GM23248 (cell line): Measurements from ENCODE around the gene MTCL1. TPM values are rescaled to one million over a fixed set of nuclear protein-coding genes. Genes with fewer than 3 reads are reported as not detected.

ENCODE experiments used
- DNase-seq: peaks from one replicate; pipeline ENCODE4 v3.0.0-alpha.2; 2015
- H2AFZ ChIP-seq: fragments of 200-600 bp; sonication (generic); 2 replicates; pipeline ENCODE4 v1.6.1; 2016; ENCODE audit warnings: antibody characterized with exemption
- H3F3A ChIP-seq: fragments of 200-600 bp; sonication (generic); 2 replicates; pipeline ENCODE4 v1.6.1; 2016; ENCODE audit warnings: mild to moderate bottlenecking, antibody characterized with exemption, mixed run types; ENCODE audit not compliant: insufficient read depth
- H3K27ac ChIP-seq: fragments of 200-600 bp; sonication (generic); 2 replicates; pipeline ENCODE4 v1.5.1; 2016; ENCODE audit warnings: mild to moderate bottlenecking
- H3K27me3 ChIP-seq: fragments of 200-600 bp; sonication (generic); replicated peaks from 2 replicates; pipeline ENCODE4 v1.6.1; 2016; ENCODE audit warnings: mild to moderate bottlenecking; ENCODE audit not compliant: insufficient read depth
- H3K36me3 ChIP-seq: fragments of 200-600 bp; sonication (generic); 2 replicates; pipeline ENCODE4 v1.6.1; 2016; ENCODE audit warnings: low read depth, mild to moderate bottlenecking
- H3K4me1 ChIP-seq: fragments of 200-600 bp; sonication (generic); 2 replicates; pipeline ENCODE4 v1.6.1; 2016; ENCODE audit warnings: mild to moderate bottlenecking; ENCODE audit not compliant: insufficient read depth
- H3K4me2 ChIP-seq: fragments of 200-600 bp; sonication (generic); one replicate; pipeline ENCODE4 v1.6.1; 2016; ENCODE audit warnings: mild to moderate bottlenecking; ENCODE audit not compliant: unreplicated experiment
- H3K4me3 ChIP-seq: fragments of 200-600 bp; sonication (generic); 2 replicates; pipeline ENCODE4 v1.5.1; 2016; ENCODE audit warnings: mild to moderate bottlenecking
- H3K79me2 ChIP-seq: fragments of 200-600 bp; sonication (generic); 2 replicates; pipeline ENCODE4 v1.6.1; 2016; ENCODE audit warnings: mild to moderate bottlenecking; ENCODE audit not compliant: insufficient read depth
- H3K9ac ChIP-seq: fragments of 200-600 bp; sonication (generic); 2 replicates; pipeline ENCODE4 v1.6.1; 2016; ENCODE audit warnings: mild to moderate bottlenecking
- H3K9me2 ChIP-seq: fragments of 200-600 bp; sonication (generic); 2 replicates; pipeline ENCODE4 v1.6.1; 2016; ENCODE audit warnings: mixed run types, mild to moderate bottlenecking, moderate library complexity; ENCODE audit not compliant: insufficient read depth
- H3K9me3 ChIP-seq: fragments of 200-600 bp; sonication (generic); one replicate; pipeline ENCODE4 v1.6.1; 2017; ENCODE audit warnings: low read depth
- H4K20me1 ChIP-seq: fragments of 200-600 bp; sonication (generic); 2 replicates; pipeline ENCODE4 v1.6.0; 2016; ENCODE audit not compliant: insufficient read depth
- EZH2 ChIP-seq: fragments of 200-600 bp; sonication (generic); IDR thresholded peaks from 2 replicates; pipeline ENCODE4 v1.6.1; 2018; ENCODE audit warnings: antibody characterized with exemption, mild to moderate bottlenecking; ENCODE audit not compliant: insufficient read depth, poor library complexity, severe bottlenecking
- EZH2phosphoT487 ChIP-seq: fragments of 200-600 bp; sonication (generic); IDR thresholded peaks from 2 replicates; pipeline ENCODE4 v1.6.1; 2018; ENCODE audit warnings: antibody characterized with exemption, moderate library complexity, mild to moderate bottlenecking, low read depth; ENCODE audit not compliant: insufficient read depth
- WGBS, 2 experiments: methylation state at CpG; one replicate each; pipeline ENCODE4 v1.1.6; 2015 to 2017; ENCODE audit warnings: low lambda C conversion rate in 2 of 2, low coverage in 1 of 2; ENCODE audit errors: missing lambda C conversion rate in 2 of 2; 5-methylcytosine and 5-hydroxymethylcytosine counted together
- in situ Hi-C: fragments of 300-500 bp; cut with MboI; formaldehyde crosslinking; loops from 2 replicates; pipeline ENCODE4 v1.15.0; 2020
- polyA plus RNA-seq: library from polyadenylated mRNA; unstranded; fragments of >200 nt; fragmentation: Nextera tagmentation; extraction: Ambion mirVana; gene quantifications from 2 replicates; pipeline ENCODE4 v1.2.1, GENCODE V29; 2016
- total RNA-seq: library from RNA; depleted of rRNA; stranded (reverse); fragments of >200 nt; shearing (Covaris generic); gene quantifications from 2 replicates; pipeline ENCODE4 v1.2.3, GENCODE V29; 2014; rRNA removed

The MTCL1 gene
- 34.4 and 36.9 TPM in 2 replicates for total RNA-seq
- polyA plus RNA-seq: 7.8 and 10.3 TPM in 2 replicates

GRCh38 chr18:8705238-8705960 lies at the start of gene MTCL1:
Gene MTCL1 (plus strand): TSS chr18:8705556. CDS start chr18:8705661, 105 bp downstream.
- H2AFZ ChIP-seq: peak within 1 kb of the TSS; percentile 79
- no peaks in the 10 kb centered on the region for H4K20me1 ChIP-seq
- no peaks in the 10 kb centered on the region for H3K9me2 ChIP-seq
- peaks cover 22% of the 10 kb centered on the region for H3F3A ChIP-seq
- TF ChIP-seq EZH2: no peak
- TF ChIP-seq EZH2phosphoT487: no peak
- WGBS, 2 experiments: 0 to 1% methylated on average over 23 to 45 of the region's 123 CpGs
- in situ Hi-C loops: no loop called here
- peak within 1 kb of the TSS; percentile 86 for H3K9ac ChIP-seq
- peaks cover 45% of the 10 kb centered on the region for H3K79me2 ChIP-seq
- peaks cover 26% of the 10 kb centered on the region for H3K4me1 ChIP-seq
- H3K4me3 ChIP-seq: peak within 1 kb of the TSS; percentile 93
- DNase-seq: peak; percentile 85
- no peaks in the 10 kb centered on the region for H3K9me3 ChIP-seq
- H3K27me3 ChIP-seq: no peaks in the 10 kb centered on the region
- H3K36me3 ChIP-seq: no peaks in the 10 kb centered on the region; the same call in 1 of the 2 replicates
- H3K27ac ChIP-seq: peak within 1 kb of the TSS; percentile 78
- peak within 1 kb of the TSS; percentile 85 for H3K4me2 ChIP-seq

GRCh38 chr18:8656232-8656631 lies 49.1 kb upstream of the MTCL1 start:
- H3K4me2 ChIP-seq: no peak overlapping the region
- 0 out of 2 replicates have a peak overlapping the region, but pooled peaks have one; percentile 23 for H2AFZ ChIP-seq
- peak; percentile 39 for DNase-seq
- in situ Hi-C loops: loop anchor here (10.0 kb wide), 1 partner anchor 399 kb away; no protein-coding TSS in a partner anchor
- no peaks in the 10 kb centered on the region for H4K20me1 ChIP-seq
- no peak overlapping the region for H3K9ac ChIP-seq
- 43 to 49% methylated on average over 6 of the region's 6 CpGs for WGBS, 2 experiments
- no peaks in the 10 kb centered on the region for H3K36me3 ChIP-seq
- H3K4me3 ChIP-seq: no peak overlapping the region
- no peaks in the 10 kb centered on the region for H3K27me3 ChIP-seq
- no peak for TF ChIP-seq EZH2phosphoT487
- TF ChIP-seq EZH2: no peak
- no peak overlapping the region for H3K27ac ChIP-seq
- no peaks in the 10 kb centered on the region for H3K9me2 ChIP-seq
- no peaks in the 10 kb centered on the region for H3K79me2 ChIP-seq
- no peaks in the 10 kb centered on the region for H3F3A ChIP-seq
- no peaks in the 10 kb centered on the region; the same call in 1 of the 2 replicates for H3K4me1 ChIP-seq
- H3K9me3 ChIP-seq: no peaks in the 10 kb centered on the region

- in situ Hi-C loops: loop anchor here (10.0 kb wide), 1 partner anchor 398 kb away; no protein-coding TSS in a partner anchor
- no peaks in the 10 kb centered on the region for H3K79me2 ChIP-seq
- H3K36me3 ChIP-seq: no peaks in the 10 kb centered on the region
- H2AFZ ChIP-seq: no peak overlapping the region
- H3K4me1 ChIP-seq: no peaks in the 10 kb centered on the region; the same call in 1 of the 2 replicates
- no peaks in the 10 kb centered on the region for H3K9me3 ChIP-seq
- H3K9me2 ChIP-seq: no peaks in the 10 kb centered on the region
- no peaks in the 10 kb centered on the region for H4K20me1 ChIP-seq
- H3K4me3 ChIP-seq: no peak overlapping the region
- no peak overlapping the region for H3K27ac ChIP-seq
- TF ChIP-seq EZH2phosphoT487: no peak
- TF ChIP-seq EZH2: no peak
- no peak for DNase-seq
- H3F3A ChIP-seq: no peaks in the 10 kb centered on the region
- H3K4me2 ChIP-seq: no peak overlapping the region
- H3K27me3 ChIP-seq: no peaks in the 10 kb centered on the region
- WGBS, 2 experiments: 91 to 92% methylated on average over 14 of the region's 14 CpGs
- H3K9ac ChIP-seq: no peak overlapping the region
These were observed 48.1 kb upstream of the MTCL1 start for GRCh38 chr18:8657050-8657820.

- H3K4me3 ChIP-seq: no peak overlapping the region
- no peak overlapping the region for H3K9ac ChIP-seq
- no peaks in the 10 kb centered on the region for H3K27me3 ChIP-seq
- peak; percentile 28 for DNase-seq
- no peak overlapping the region for H2AFZ ChIP-seq
- no peaks in the 10 kb centered on the region for H3F3A ChIP-seq
- TF ChIP-seq EZH2phosphoT487: no peak
- TF ChIP-seq EZH2: no peak
- H3K27ac ChIP-seq: no peak overlapping the region
- H3K9me2 ChIP-seq: no peaks in the 10 kb centered on the region
- in situ Hi-C loops: loop anchor here (10.0 kb wide), 1 partner anchor 397 kb away; no protein-coding TSS in a partner anchor
- no peaks in the 10 kb centered on the region for H3K79me2 ChIP-seq
- no peaks in the 10 kb centered on the region for H4K20me1 ChIP-seq
- no peaks in the 10 kb centered on the region for H3K9me3 ChIP-seq
- 45 to 48% methylated on average over 14 of the region's 14 CpGs for WGBS, 2 experiments
- H3K36me3 ChIP-seq: no peaks in the 10 kb centered on the region
- H3K4me2 ChIP-seq: no peak overlapping the region
- H3K4me1 ChIP-seq: no peaks in the 10 kb centered on the region; the same call in 1 of the 2 replicates
These were observed 47.4 kb upstream of the MTCL1 start for GRCh38 chr18:8657873-8658470.
